Thoracic aorta (tissue), 2 donors: ENCODE data around the gene PYGB. TPM values are rescaled to one million over a fixed set of nuclear protein-coding genes. Genes with fewer than 3 reads are reported as not detected.
"Not testable (repeated sequence)": the region's sequence is repeated elsewhere in the genome, so short reads cannot be mapped to it uniquely, and the experiment has no call there.

Experiments used
- ATAC-seq: fragments of 150-250 bp; one replicate; pipeline ENCODE4 v1.8.0; 2017; ENCODE audit warnings: low read depth; ENCODE audit not compliant: insufficient number of reproducible peaks, low FRiP score
- DNase-seq: peaks from one replicate; pipeline ENCODE4 v3.0.0-alpha.2; 2020; ENCODE audit warnings: low spot score
- H3K27ac ChIP-seq, 2 donors: fragments of 200-600 bp; sonication (generic); 1 replicate in 1 of 2; 2 replicates in 1 of 2; pipeline ENCODE4 v1.5.1; 2016; ENCODE audit warnings: mild to moderate bottlenecking in 2 of 2, moderate library complexity in 2 of 2
- H3K27me3 ChIP-seq: fragments of 200-600 bp; sonication (generic); replicated peaks from 2 replicates; pipeline ENCODE4 v1.6.0; 2016; ENCODE audit warnings: mild to moderate bottlenecking; ENCODE audit not compliant: insufficient read depth
- H3K36me3 ChIP-seq: fragments of 200-600 bp; sonication (generic); one replicate; pipeline ENCODE4 v1.5.1; 2016
- H3K4me1 ChIP-seq, 2 donors: fragments of 200-600 bp; sonication (generic); 1 replicate in 1 of 2; 2 replicates in 1 of 2; pipeline versions ENCODE4 v1.5.1 to v1.6.0; 2016; ENCODE audit warnings: low read depth in 2 of 2, mild to moderate bottlenecking in 1 of 2; ENCODE audit not compliant: control insufficient read depth in 1 of 2
- H3K4me3 ChIP-seq: fragments of 200-600 bp; sonication (generic); 2 replicates; pipeline ENCODE4 v1.5.1; 2016; ENCODE audit warnings: mild to moderate bottlenecking
- H3K9me3 ChIP-seq: fragments of 200-600 bp; sonication (generic); 2 replicates; pipeline ENCODE4 v1.5.1; 2016
- total RNA-seq, 2 donors: library from RNA; depleted of rRNA; stranded (reverse); fragments of >200 nt; gene quantifications; one replicate each; pipeline versions ENCODE4 v1.1.0 to v1.2.3, GENCODE V29; 2016
- TF ChIP-seq, protein P1 (sequence below): fragments of 200-600 bp; sonication (generic); IDR thresholded peaks from one replicate; pipeline ENCODE4 v1.5.1; 2019; ENCODE audit warnings: antibody characterized with exemption

Gene PYGB
- total RNA-seq, 2 donors from 2014 or later, result 124 to 256 TPM

DNA sequence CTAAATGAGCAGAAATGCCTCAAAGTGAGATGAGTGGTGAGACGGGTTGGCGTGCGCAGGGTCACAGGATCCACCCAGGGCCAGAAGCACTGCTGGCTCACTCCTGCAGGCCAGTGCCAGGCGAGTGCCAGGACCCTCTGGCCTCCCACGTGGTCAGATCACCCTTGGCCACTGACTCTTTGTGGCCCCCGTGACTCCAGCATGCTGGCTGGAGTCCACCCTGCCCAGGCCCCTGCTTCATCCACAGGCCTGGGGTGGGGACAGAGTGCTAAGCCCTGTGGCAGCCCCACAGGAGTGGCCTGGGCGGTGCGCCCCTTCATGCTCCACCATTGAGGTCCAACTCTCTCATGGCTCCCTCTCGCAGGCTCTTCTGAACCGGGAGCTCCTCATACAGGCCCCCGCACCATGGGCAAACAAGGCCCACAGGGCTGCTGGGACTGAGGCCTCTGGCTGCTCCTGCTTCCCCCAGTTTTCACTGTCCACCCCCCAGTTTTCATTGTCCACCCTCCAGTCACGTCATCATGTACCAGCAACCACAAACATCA is 81.1 kb downstream of the PYGB start:
- Histone ChIP-seq H3K9me3 (no peaks in the 10 kb centered on the region), H3K4me3 (no peak overlapping the region), H3K4me1 (peaks cover 9 to 19% of the 10 kb centered on the region in 2 donors), H3K27me3 (no peaks in the 10 kb centered on the region), H3K27ac (no peak overlapping the region), H3K36me3 (no peaks in the 10 kb centered on the region)
- DNase-seq, result no peak
- ATAC-seq, result no peak
- TF ChIP-seq, protein P1, sequence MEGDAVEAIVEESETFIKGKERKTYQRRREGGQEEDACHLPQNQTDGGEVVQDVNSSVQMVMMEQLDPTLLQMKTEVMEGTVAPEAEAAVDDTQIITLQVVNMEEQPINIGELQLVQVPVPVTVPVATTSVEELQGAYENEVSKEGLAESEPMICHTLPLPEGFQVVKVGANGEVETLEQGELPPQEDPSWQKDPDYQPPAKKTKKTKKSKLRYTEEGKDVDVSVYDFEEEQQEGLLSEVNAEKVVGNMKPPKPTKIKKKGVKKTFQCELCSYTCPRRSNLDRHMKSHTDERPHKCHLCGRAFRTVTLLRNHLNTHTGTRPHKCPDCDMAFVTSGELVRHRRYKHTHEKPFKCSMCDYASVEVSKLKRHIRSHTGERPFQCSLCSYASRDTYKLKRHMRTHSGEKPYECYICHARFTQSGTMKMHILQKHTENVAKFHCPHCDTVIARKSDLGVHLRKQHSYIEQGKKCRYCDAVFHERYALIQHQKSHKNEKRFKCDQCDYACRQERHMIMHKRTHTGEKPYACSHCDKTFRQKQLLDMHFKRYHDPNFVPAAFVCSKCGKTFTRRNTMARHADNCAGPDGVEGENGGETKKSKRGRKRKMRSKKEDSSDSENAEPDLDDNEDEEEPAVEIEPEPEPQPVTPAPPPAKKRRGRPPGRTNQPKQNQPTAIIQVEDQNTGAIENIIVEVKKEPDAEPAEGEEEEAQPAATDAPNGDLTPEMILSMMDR, result no peak

- ATAC-seq, H3K36me3 ChIP-seq, H3K9me3 ChIP-seq, H3K27ac ChIP-seq, H3K4me1 ChIP-seq, H3K27me3 ChIP-seq, H3K4me3 ChIP-seq, DNase-seq: not testable (repeated sequence)
Measured at GRCh38 chr20:25334972-25335371, 87.1 kb downstream of the PYGB start.

DNA sequence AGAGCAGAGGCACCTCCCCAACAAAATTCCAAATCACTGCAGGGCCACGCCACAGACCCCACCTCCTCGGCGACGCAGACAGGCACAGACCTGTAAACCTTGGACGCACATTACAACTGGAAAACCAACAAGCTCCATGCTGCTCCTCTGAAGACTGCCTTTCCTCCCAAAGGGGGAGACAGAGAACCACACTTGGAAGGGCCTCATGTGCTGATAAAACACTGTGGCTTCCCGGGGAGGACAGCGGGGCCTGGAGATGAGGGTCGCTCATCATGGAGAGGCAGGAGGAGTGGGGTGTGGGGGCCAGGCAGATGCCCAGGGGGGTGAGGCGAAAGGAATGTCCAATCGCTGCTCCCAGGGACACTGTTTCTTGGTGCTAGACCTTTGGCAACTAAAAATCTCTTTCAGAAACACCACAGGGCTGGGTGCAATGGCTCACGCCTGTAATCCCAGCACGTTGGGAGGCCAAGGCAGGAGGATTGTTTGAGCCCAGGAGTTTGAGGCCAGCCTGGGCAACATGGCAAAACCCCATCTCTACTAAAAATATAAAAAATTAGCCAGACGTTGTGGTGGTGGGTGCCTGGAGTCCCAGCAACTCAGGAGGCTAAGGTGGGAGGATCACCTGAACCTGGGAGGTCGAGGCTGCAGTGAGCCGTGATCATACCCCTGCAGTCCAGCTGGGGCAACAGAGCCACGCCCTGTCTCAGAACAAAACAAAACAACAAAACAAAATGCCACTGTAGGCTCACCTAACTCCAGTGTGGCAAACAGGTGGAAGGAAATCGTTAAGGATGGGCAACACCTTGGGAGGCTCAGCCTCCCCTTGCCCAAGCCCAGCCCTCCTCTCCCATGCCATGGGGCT is 88.9 kb downstream of the PYGB start:
- no peak overlapping the region for H3K4me3 ChIP-seq
- ATAC-seq (no peak), DNase-seq (no peak)
- TF ChIP-seq, protein P1, result no peak
- no peaks in the 10 kb centered on the region for H3K9me3 ChIP-seq
- H3K36me3 ChIP-seq, result peaks cover 4% of the 10 kb centered on the region
- H3K27ac ChIP-seq, result no peak overlapping the region
- no peaks in the 10 kb centered on the region for H3K4me1 ChIP-seq
- no peaks in the 10 kb centered on the region for H3K27me3 ChIP-seq

DNA sequence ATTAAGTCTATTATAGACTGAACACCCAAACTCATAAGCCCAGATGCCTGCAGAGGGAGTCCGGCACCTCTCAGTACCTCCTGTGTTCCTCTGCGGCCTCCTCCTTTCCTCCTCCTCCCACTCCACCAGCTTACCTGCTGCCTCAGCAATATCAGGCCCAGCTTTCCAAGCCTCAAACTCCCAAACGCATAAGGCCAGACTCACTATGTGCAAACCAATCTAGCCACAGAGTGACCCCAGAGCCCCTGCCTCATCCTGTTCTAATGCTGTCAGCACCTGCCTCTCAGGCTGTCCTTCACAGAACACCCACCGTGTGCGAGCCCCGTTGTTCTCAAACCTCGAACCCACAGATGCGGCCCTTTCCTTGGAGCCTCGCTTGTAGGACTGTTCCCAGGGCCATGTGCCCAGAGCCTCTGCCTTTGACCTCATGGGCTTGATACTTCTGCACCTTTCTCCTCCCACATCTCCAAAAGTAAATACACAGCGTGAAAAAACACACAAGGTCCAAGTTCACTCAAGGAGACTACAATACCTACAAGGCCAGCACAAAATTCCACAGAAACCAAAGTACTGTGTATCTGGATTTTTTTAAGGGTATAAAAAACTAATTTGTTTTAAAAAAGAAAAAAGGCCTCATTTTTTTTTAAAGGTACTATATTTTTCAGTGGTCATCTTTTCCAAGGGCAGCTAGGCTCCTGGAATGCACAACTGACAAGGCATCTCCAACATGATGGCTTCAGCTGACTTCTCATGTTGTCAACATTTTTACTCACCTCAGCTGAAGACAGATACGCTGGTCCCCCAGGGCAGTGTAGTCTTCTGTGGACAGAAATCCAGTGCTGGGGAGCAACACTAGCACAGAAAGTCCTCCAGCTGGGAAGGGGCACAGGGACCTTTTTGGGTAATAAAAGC is 90.5 kb downstream of the PYGB start:
- DNase-seq (no peak), ATAC-seq (no peak)
- no peak overlapping the region for H3K27ac ChIP-seq
- H3K36me3 ChIP-seq, result peaks cover 4% of the 10 kb centered on the region
- TF ChIP-seq, protein P1, result no peak
- H3K9me3 ChIP-seq, result no peaks in the 10 kb centered on the region
- no peaks in the 10 kb centered on the region for H3K4me1 ChIP-seq
- no peaks in the 10 kb centered on the region for H3K27me3 ChIP-seq
- no peak overlapping the region for H3K4me3 ChIP-seq

DNA sequence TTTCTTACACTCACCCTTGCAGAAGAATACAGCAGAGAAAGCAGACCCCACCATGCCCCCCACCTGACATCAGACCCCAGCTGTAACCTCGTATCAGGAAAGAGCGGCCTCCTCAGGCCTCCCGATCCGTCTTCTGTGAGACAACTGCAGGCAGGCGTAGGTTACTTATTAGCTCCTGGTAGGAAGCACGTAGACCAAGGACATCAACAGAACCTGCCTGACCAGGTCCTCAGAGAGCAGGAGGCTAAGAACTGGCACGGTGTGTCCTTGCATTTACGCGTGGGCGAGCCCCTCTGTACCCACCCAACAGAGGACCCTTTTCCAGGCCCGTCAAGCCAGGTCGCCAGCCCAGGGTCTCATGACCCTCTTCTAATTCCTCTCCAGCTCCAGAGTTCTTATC is 91.7 kb downstream of the PYGB start:
- Histone ChIP-seq H3K36me3 (peaks cover 4% of the 10 kb centered on the region), H3K4me1 (no peaks in the 10 kb centered on the region), H3K9me3 (no peaks in the 10 kb centered on the region), H3K27me3 (no peaks in the 10 kb centered on the region), H3K27ac (no peak overlapping the region), H3K4me3 (no peak overlapping the region)
- ATAC-seq (no peak), DNase-seq (no peak)
- TF ChIP-seq, protein P1, result no peak
